Fibroblast of lung (primary cell): Measurements from ENCODE around the gene PRPH2. TPM values are rescaled to one million over a fixed set of nuclear protein-coding genes. Genes with fewer than 3 reads are reported as not detected.
"Not testable (repeated sequence)": the region's sequence is repeated elsewhere in the genome, so short reads cannot be mapped to it uniquely, and the experiment has no call there.

Source experiments
- DNase-seq, 2 donors: peaks; one replicate each; pipeline versions ENCODE4 v3.0.0 to v3.0.0-alpha.2; 2010; ENCODE audit warnings: low read depth in 2 of 2
- H2AFZ ChIP-seq: 2 replicates; pipeline ENCODE4 v1.5.1; 2012; ENCODE audit warnings: low read length, control low read depth, inconsistent platforms
- H3K27ac ChIP-seq: 2 replicates; pipeline ENCODE4 v1.5.1; 2011; ENCODE audit warnings: low read length, control low read depth; ENCODE audit not compliant: insufficient read depth
- H3K27me3 ChIP-seq: 2 replicates; pipeline ENCODE4 v1.5.1; 2011; ENCODE audit warnings: mild to moderate bottlenecking, low read length; ENCODE audit not compliant: control insufficient read depth, insufficient read depth
- H3K36me3 ChIP-seq: 2 replicates; pipeline ENCODE4 v1.5.1; 2011; ENCODE audit warnings: low read length; ENCODE audit not compliant: control insufficient read depth, insufficient read depth
- H3K4me1 ChIP-seq: 2 replicates; pipeline ENCODE4 v1.5.1; 2011; ENCODE audit warnings: low read length; ENCODE audit not compliant: control insufficient read depth, insufficient read depth; ENCODE audit errors: extremely low read depth
- H3K4me2 ChIP-seq: 2 replicates; pipeline ENCODE4 v1.5.1; 2011; ENCODE audit warnings: low read length, control low read depth; ENCODE audit not compliant: insufficient read depth; ENCODE audit errors: extremely low read depth
- H3K4me3 ChIP-seq, 4 experiments: fragments of 200-600 bp in 1 of 4; sonication (generic) in 1 of 4; replicated peaks in 1 of 4; 2 replicates each; pipeline ENCODE4 v1.5.1; 2011 to 2016; ENCODE audit warnings: low read length in 4 of 4, low read depth in 3 of 4, mild to moderate bottlenecking in 3 of 4, control low read depth in 2 of 4, inconsistent platforms in 1 of 4, mixed read lengths in 1 of 4; ENCODE audit not compliant: insufficient read depth in 1 of 4; ENCODE audit errors: control extremely low read depth in 1 of 4
- H3K79me2 ChIP-seq: 2 replicates; pipeline ENCODE4 v1.5.1; 2012; ENCODE audit warnings: mild to moderate bottlenecking, low read length, inconsistent platforms; ENCODE audit not compliant: control insufficient read depth, insufficient read depth
- H3K9ac ChIP-seq: 2 replicates; pipeline ENCODE4 v1.5.1; 2011; ENCODE audit warnings: mild to moderate bottlenecking, low read length, control low read depth; ENCODE audit not compliant: insufficient read depth
- H3K9me3 ChIP-seq: 2 replicates; pipeline ENCODE4 v1.5.1; 2012; ENCODE audit warnings: low read depth, low read length; ENCODE audit not compliant: control insufficient read depth, insufficient read depth
- H4K20me1 ChIP-seq: 2 replicates; pipeline ENCODE4 v1.5.1; 2011; ENCODE audit warnings: low read length; ENCODE audit not compliant: control insufficient read depth, insufficient read depth; ENCODE audit errors: extremely low read depth
- EZH2 ChIP-seq: IDR thresholded peaks from 2 replicates; pipeline ENCODE4 v1.5.1; 2012; ENCODE audit warnings: low read length, control low read depth, mild to moderate bottlenecking; ENCODE audit errors: missing control alignments
- polyA plus RNA-seq, 2 donors: library from polyadenylated mRNA; depleted of rRNA in 1 of 2; stranded (reverse) in 1 of 2; unstranded in 1 of 2; fragments of >200 nt; gene quantifications; 2 replicates each; pipeline ENCODE4 v1.2.1, GENCODE V29; 2011 to 2012; ENCODE audit warnings: missing spikeins in 1 of 2
- total RNA-seq: library from RNA; depleted of rRNA; stranded (reverse); fragments of >200 nt; gene quantifications from 2 replicates; pipeline ENCODE4 v1.2.1, GENCODE V29; 2014
- TF ChIP-seq, protein P1 (sequence below), 2 donors: IDR thresholded peaks in 1 of 2; conservative IDR thresholded peaks in 1 of 2; 1 replicate in 1 of 2; 2 replicates in 1 of 2; pipeline ENCODE4 v1.5.1; 2011 to 2012; ENCODE audit warnings: low read length in 2 of 2, control low read depth in 1 of 2, inconsistent platforms in 1 of 2, low read depth in 1 of 2, mild to moderate bottlenecking in 1 of 2

The PRPH2 gene
- total and polyA plus RNA-seq, 2 donors (not counting 1 experiment from before 2014, with no cell fraction given): 6.3 to 8.6 TPM

GRCh38 chr6:42688281-42688680, 34.1 kb downstream of the PRPH2 start:
- H4K20me1 ChIP-seq: no peaks in the 10 kb centered on the region
- H3K27ac ChIP-seq: no peak overlapping the region
- H3K79me2 ChIP-seq: no peaks in the 10 kb centered on the region
- peak in 1 of 2 donors; percentile 7 for DNase-seq
- no peaks in the 10 kb centered on the region for H3K27me3 ChIP-seq
- no peak overlapping the region for H3K9ac ChIP-seq
- TF ChIP-seq, protein P1, sequence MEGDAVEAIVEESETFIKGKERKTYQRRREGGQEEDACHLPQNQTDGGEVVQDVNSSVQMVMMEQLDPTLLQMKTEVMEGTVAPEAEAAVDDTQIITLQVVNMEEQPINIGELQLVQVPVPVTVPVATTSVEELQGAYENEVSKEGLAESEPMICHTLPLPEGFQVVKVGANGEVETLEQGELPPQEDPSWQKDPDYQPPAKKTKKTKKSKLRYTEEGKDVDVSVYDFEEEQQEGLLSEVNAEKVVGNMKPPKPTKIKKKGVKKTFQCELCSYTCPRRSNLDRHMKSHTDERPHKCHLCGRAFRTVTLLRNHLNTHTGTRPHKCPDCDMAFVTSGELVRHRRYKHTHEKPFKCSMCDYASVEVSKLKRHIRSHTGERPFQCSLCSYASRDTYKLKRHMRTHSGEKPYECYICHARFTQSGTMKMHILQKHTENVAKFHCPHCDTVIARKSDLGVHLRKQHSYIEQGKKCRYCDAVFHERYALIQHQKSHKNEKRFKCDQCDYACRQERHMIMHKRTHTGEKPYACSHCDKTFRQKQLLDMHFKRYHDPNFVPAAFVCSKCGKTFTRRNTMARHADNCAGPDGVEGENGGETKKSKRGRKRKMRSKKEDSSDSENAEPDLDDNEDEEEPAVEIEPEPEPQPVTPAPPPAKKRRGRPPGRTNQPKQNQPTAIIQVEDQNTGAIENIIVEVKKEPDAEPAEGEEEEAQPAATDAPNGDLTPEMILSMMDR (conservative IDR thresholded peaks at IDR 0.05 in 1 of 2, IDR thresholded peaks at IDR 0.05 in 1 of 2; ENCODE audit: low read depth in 1 of 2, low read length in 2 of 2): no peak
- no peak overlapping the region for H2AFZ ChIP-seq
- peaks cover 4% of the 10 kb centered on the region for H3K4me1 ChIP-seq
- no peaks in the 10 kb centered on the region for H3K9me3 ChIP-seq
- peaks cover 9% of the 10 kb centered on the region for H3K36me3 ChIP-seq
- H3K4me2 ChIP-seq: no peak overlapping the region
- no peak overlapping the region for H3K4me3 ChIP-seq

- Histone ChIP-seq H3K4me2 (no peak overlapping the region), H2AFZ (no peak overlapping the region), H3K27me3 (no peaks in the 10 kb centered on the region), H4K20me1 (no peaks in the 10 kb centered on the region), H3K9ac (no peak overlapping the region), H3K9me3 (no peaks in the 10 kb centered on the region), H3K4me1 (no peaks in the 10 kb centered on the region), H3K36me3 (peaks cover 8% of the 10 kb centered on the region), H3K4me3 (no peak overlapping the region), H3K27ac (no peak overlapping the region), H3K79me2 (no peaks in the 10 kb centered on the region)
- no peak for DNase-seq
- TF ChIP-seq, protein P1 (conservative IDR thresholded peaks at IDR 0.05 in 1 of 2, IDR thresholded peaks at IDR 0.05 in 1 of 2; ENCODE audit: low read depth in 1 of 2, low read length in 2 of 2): no peak
- TF ChIP-seq EZH2: no peak
Observed at GRCh38 chr6:42679358-42679757, 43.0 kb downstream of the PRPH2 start.

- TF ChIP-seq, protein P1 (conservative IDR thresholded peaks at IDR 0.05 in 1 of 2, IDR thresholded peaks at IDR 0.05 in 1 of 2; ENCODE audit: low read depth in 1 of 2, low read length in 2 of 2): no peak
- TF ChIP-seq EZH2: no peak
- H3K4me1 ChIP-seq: no peaks in the 10 kb centered on the region
- no peak overlapping the region for H3K9ac ChIP-seq
- no peak overlapping the region for H3K27ac ChIP-seq
- H3K9me3 ChIP-seq: no peaks in the 10 kb centered on the region
- H2AFZ ChIP-seq: no peak overlapping the region
- H3K4me2 ChIP-seq: no peak overlapping the region
- H4K20me1 ChIP-seq: no peaks in the 10 kb centered on the region
- H3K36me3 ChIP-seq: peaks cover 8% of the 10 kb centered on the region
- H3K79me2 ChIP-seq: no peaks in the 10 kb centered on the region
- no peak overlapping the region for H3K4me3 ChIP-seq
- no peak for DNase-seq
- H3K27me3 ChIP-seq: no peaks in the 10 kb centered on the region
Observed at GRCh38 chr6:42674780-42675179, 47.6 kb downstream of the PRPH2 start.

DNA sequence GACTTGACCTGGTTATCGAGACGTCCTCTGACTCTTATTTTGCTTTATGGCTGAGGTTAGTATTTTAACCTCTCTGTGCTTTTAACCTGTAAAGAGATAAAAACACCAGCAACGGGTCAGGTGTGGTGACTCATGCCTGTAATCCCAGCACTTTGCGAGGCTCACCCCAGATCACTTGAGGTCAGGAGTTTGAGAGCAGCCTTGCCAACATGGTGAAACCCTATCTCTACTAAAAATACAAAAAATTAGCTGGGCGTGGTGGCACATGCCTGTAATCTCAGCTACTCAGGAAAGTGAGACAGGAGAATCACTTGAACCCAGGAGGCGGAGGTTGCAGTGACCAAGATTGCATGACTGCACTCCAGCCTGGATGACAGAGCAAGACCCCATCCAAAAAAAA, 48.0 kb downstream of the PRPH2 start:
- H3K9me3 ChIP-seq, DNase-seq, H3K4me2 ChIP-seq, H4K20me1 ChIP-seq, H3K4me1 ChIP-seq, H3K27me3 ChIP-seq, H3K36me3 ChIP-seq, H3K9ac ChIP-seq, H3K27ac ChIP-seq, H3K4me3 ChIP-seq, H2AFZ ChIP-seq, H3K79me2 ChIP-seq: not testable (repeated sequence)
